Measurements from ENCODE around the gene NOP14. TPM values are rescaled to one million over a fixed set of nuclear protein-coding genes. Genes with fewer than 3 reads are reported as not detected.

NOP14 gene
- polyA plus RNA-seq, 1 donor = 25.6 TPM

DNA sequence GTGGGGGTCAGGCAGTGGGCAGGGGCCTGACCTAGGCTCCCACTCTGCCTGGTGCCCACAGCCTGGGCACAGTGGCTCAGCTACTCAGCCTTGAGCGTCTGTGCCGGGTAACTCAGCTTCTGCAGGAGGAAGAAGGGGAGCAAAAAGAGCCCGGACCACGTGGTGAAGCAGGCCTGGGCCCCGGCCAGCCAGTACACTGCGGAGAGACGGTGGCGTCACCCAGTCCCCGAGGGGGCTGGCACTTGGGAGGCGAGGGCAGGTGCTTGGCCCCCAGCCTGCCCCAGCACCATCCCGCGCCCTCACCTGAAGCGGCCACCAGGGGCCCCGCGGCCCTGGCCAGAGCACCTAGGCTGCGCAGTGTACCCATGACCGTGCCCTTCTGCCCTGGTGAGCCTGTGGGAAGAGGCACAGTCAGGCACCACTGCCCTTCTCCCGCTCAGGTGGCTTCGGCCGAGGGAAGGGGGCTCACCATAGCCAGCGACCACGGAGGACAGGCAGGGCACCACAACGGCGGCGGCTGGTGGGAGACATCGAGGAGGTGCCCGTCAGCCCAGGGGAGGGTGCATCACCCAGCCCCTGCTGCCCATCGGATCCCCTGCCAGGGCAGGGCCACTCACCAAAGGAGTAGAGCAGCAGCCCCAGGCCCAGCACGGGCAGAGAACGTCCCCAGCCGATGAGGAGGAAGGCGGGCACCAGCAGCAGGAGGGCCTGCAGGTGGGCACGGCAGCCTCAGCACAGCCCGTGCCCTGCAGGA is 32.3 kb downstream of the NOP14 start:
- no peaks in the 10 kb centered on the region for H3K27me3 ChIP-seq (ENCODE audit: control insufficient read depth, insufficient read depth, low read length)
- no peak overlapping the region for H3K4me3 ChIP-seq (ENCODE audit: low read length)
- H3K27ac ChIP-seq (ENCODE audit: low read length) = no peak overlapping the region
- peaks cover 4% of the 10 kb centered on the region for H3K9me3 ChIP-seq (ENCODE audit: control insufficient read depth, low read depth, low read length)
- WGBS (ENCODE audit: insufficient coverage, low lambda C conversion rate) = no CpG with 5 or more reads among the region's 34 CpGs
- H3K36me3 ChIP-seq (ENCODE audit: control insufficient read depth, insufficient read depth, low read length) = peaks cover 66% of the 10 kb centered on the region
- DNase-seq = no peak
- peaks cover 19% of the 10 kb centered on the region for H3K4me1 ChIP-seq (ENCODE audit: control insufficient read depth, insufficient read depth, low read length)

- peaks cover 4% of the 10 kb centered on the region for H3K9me3 ChIP-seq (ENCODE audit: control insufficient read depth, low read depth, low read length)
- no peaks in the 10 kb centered on the region for H3K27me3 ChIP-seq (ENCODE audit: control insufficient read depth, insufficient read depth, low read length)
- no peak overlapping the region for H3K4me3 ChIP-seq (ENCODE audit: low read length)
- peaks cover 71% of the 10 kb centered on the region for H3K36me3 ChIP-seq (ENCODE audit: control insufficient read depth, insufficient read depth, low read length)
- WGBS (ENCODE audit: insufficient coverage, low lambda C conversion rate) = 20% methylated on average over 1 of the region's 12 CpGs
- no peak for DNase-seq
- H3K27ac ChIP-seq (ENCODE audit: low read length) = no peak overlapping the region
- peaks cover 22% of the 10 kb centered on the region for H3K4me1 ChIP-seq (ENCODE audit: control insufficient read depth, insufficient read depth, low read length)
Measured at GRCh38 chr4:2930135-2930757, 33.0 kb downstream of the NOP14 start.

GRCh38 chr4:2929469-2929868 is 33.7 kb downstream of the NOP14 start:
- Histone ChIP-seq H3K4me3 (ENCODE audit: low read length) (no peak overlapping the region), H3K36me3 (ENCODE audit: control insufficient read depth, insufficient read depth, low read length) (peaks cover 72% of the 10 kb centered on the region), H3K9me3 (ENCODE audit: control insufficient read depth, low read depth, low read length) (peaks cover 4% of the 10 kb centered on the region), H3K27me3 (ENCODE audit: control insufficient read depth, insufficient read depth, low read length) (no peaks in the 10 kb centered on the region), H3K4me1 (ENCODE audit: control insufficient read depth, insufficient read depth, low read length) (peaks cover 30% of the 10 kb centered on the region), H3K27ac (ENCODE audit: low read length) (no peak overlapping the region)
- 100% methylated on average over 1 of the region's 16 CpGs for WGBS (ENCODE audit: insufficient coverage, low lambda C conversion rate)
- DNase-seq = no peak

DNA sequence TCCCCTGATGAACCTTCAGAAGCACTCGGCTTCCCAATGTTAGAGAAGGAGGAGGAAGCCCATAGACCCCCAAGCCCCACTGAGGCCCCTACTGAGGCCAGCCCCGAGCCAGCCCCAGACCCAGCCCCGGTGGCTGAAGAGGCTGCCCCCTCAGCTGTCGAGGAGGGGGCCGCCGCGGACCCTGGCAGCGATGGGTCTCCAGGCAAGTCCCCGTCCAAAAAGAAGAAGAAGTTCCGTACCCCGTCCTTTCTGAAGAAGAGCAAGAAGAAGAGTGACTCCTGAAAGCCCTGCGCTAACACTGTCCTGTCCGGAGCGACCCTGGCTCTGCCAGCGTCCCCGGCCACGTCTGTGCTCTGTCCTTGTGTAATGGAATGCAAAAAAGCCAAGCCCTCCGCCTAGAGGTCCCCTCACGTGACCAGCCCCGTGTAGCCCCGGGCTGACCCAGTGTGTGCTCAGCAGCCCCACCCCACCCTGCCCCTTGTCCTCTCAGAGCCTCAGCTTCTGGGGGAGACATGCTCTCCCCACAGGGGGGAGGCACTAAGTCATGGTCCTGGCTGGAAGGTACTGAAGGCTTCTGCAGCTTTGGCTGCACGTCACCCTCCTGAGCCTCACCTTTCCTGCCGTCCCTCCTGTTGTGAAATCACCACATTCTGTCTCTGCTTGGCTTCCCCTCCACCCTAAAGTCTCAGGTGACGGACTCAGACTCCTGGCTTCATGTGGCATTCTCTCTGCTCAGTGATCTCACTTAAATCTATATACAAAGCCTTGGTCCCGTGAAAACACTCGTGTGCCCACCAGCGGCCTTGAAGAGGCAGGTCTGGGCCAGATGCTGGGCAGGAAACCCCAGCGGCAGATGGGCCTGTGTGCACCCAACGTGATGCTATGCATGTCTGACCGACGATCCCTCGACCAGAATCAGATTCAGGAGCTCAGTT is 34.7 kb downstream of the NOP14 start:
- H3K4me3 ChIP-seq (ENCODE audit: low read length) = no peak overlapping the region
- no peaks in the 10 kb centered on the region for H3K27me3 ChIP-seq (ENCODE audit: control insufficient read depth, insufficient read depth, low read length)
- peaks cover 4% of the 10 kb centered on the region for H3K9me3 ChIP-seq (ENCODE audit: control insufficient read depth, low read depth, low read length)
- no peak overlapping the region for H3K27ac ChIP-seq (ENCODE audit: low read length)
- H3K36me3 ChIP-seq (ENCODE audit: control insufficient read depth, insufficient read depth, low read length) = peaks cover 81% of the 10 kb centered on the region
- peak; percentile 48 to 51 for DNase-seq
- WGBS (ENCODE audit: insufficient coverage, low lambda C conversion rate) = no CpG with 5 or more reads among the region's 32 CpGs
- peaks cover 38% of the 10 kb centered on the region for H3K4me1 ChIP-seq (ENCODE audit: control insufficient read depth, insufficient read depth, low read length)

GRCh38 chr4:2927696-2928075 is 35.5 kb downstream of the NOP14 start:
- H3K27ac ChIP-seq (ENCODE audit: low read length) = no peak overlapping the region
- no CpG with 5 or more reads among the region's 12 CpGs for WGBS (ENCODE audit: insufficient coverage, low lambda C conversion rate)
- H3K4me3 ChIP-seq (ENCODE audit: low read length) = no peak overlapping the region
- H3K9me3 ChIP-seq (ENCODE audit: control insufficient read depth, low read depth, low read length) = peaks cover 4% of the 10 kb centered on the region
- peaks cover 36% of the 10 kb centered on the region for H3K4me1 ChIP-seq (ENCODE audit: control insufficient read depth, insufficient read depth, low read length)
- no peak for DNase-seq
- H3K27me3 ChIP-seq (ENCODE audit: control insufficient read depth, insufficient read depth, low read length) = no peaks in the 10 kb centered on the region
- peaks cover 89% of the 10 kb centered on the region for H3K36me3 ChIP-seq (ENCODE audit: control insufficient read depth, insufficient read depth, low read length)

- H3K36me3 ChIP-seq (ENCODE audit: control insufficient read depth, insufficient read depth, low read length) = peaks cover 89% of the 10 kb centered on the region
- no peaks in the 10 kb centered on the region for H3K27me3 ChIP-seq (ENCODE audit: control insufficient read depth, insufficient read depth, low read length)
- peaks cover 41% of the 10 kb centered on the region for H3K4me1 ChIP-seq (ENCODE audit: control insufficient read depth, insufficient read depth, low read length)
- no peak overlapping the region for H3K27ac ChIP-seq (ENCODE audit: low read length)
- no peak for DNase-seq
- no peak overlapping the region for H3K4me3 ChIP-seq (ENCODE audit: low read length)
- peaks cover 4% of the 10 kb centered on the region for H3K9me3 ChIP-seq (ENCODE audit: control insufficient read depth, low read depth, low read length)
- no CpG with 5 or more reads among the region's 18 CpGs for WGBS (ENCODE audit: insufficient coverage, low lambda C conversion rate)
Measured at GRCh38 chr4:2927016-2927695, 36.0 kb downstream of the NOP14 start.

DNA sequence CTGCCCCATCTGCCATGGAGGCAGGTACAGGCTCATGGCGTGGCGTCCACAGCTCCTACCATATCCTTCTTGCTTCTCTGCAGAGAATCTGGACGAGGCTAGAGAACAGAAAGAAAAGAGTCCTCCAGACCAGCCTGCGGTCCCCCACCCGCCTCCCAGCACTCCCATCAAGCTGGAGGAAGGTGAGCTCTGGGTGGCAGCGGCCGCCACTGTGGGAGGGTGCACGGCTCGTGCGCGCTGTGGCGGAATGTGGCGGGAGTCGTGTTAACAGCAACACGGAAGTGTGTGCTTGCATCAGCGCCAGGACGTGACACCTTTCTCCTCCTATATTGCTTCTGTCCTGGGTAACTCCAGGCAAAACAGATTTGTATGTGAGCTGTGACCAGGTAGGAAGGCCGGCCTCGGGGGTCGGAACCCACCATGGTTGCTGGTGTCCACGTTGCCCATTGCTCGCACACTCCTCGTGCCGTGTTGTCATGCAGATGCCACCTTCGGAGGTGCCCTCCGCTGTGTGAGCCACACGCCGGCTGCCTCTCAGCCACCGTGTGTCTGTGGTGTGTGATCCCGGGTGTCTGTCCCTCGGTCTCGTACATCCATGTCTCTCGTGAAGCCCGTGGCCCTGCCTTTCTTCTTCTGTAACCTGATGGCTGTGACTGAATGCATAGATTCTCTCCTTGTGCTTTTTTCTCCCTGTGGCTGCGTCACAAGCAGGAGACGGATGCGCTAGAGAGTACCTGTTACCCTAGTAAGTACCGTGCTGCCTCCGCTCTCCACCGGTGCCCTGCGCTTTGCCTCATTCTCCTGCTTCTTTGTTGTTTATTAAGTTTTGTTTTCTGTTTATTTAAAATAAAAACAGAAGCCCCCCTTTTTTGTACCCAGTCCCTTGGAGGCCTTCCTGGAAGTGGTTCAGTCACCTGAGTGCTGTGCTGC is 37.0 kb downstream of the NOP14 start:
- Histone ChIP-seq H3K4me3 (ENCODE audit: low read length) (no peak overlapping the region), H3K36me3 (ENCODE audit: control insufficient read depth, insufficient read depth, low read length) (peaks cover 79% of the 10 kb centered on the region), H3K4me1 (ENCODE audit: control insufficient read depth, insufficient read depth, low read length) (peaks cover 41% of the 10 kb centered on the region), H3K27me3 (ENCODE audit: control insufficient read depth, insufficient read depth, low read length) (no peaks in the 10 kb centered on the region), H3K9me3 (ENCODE audit: control insufficient read depth, low read depth, low read length) (peaks cover 4% of the 10 kb centered on the region), H3K27ac (ENCODE audit: low read length) (no peak overlapping the region)
- WGBS (ENCODE audit: insufficient coverage, low lambda C conversion rate) = 100% methylated on average over 6 of the region's 41 CpGs
- DNase-seq = no peak

DNA sequence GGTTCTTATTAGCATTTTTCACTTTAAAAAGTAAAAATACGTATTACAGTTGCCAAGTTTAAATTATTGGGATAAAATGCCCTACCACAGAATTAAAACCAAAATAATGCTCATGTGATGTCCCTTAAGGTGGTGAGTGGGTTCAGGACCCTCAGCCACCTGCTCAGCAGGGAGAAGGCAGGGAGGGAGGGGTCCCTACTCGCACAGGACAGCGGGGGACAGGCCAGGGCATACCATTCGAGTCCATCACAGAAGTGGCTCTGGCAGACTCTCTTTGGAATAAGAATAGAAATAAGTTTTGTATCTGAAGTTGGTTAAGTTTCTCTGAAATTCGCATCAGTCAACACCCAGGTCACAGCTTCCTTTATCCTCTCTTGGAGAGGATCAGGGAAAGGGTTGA is 37.7 kb downstream of the NOP14 start:
- Histone ChIP-seq H3K27ac (ENCODE audit: low read length) (peak overlapping the region; percentile 74), H3K4me1 (ENCODE audit: control insufficient read depth, insufficient read depth, low read length) (peaks cover 41% of the 10 kb centered on the region), H3K4me3 (ENCODE audit: low read length) (no peak overlapping the region), H3K36me3 (ENCODE audit: control insufficient read depth, insufficient read depth, low read length) (peaks cover 72% of the 10 kb centered on the region), H3K9me3 (ENCODE audit: control insufficient read depth, low read depth, low read length) (peaks cover 4% of the 10 kb centered on the region), H3K27me3 (ENCODE audit: control insufficient read depth, insufficient read depth, low read length) (no peaks in the 10 kb centered on the region)
- DNase-seq = no peak
- WGBS (ENCODE audit: insufficient coverage, low lambda C conversion rate) = 83% methylated on average over 1 of the region's 5 CpGs

- Histone ChIP-seq H3K36me3 (ENCODE audit: control insufficient read depth, insufficient read depth, low read length) (peaks cover 66% of the 10 kb centered on the region), H3K4me3 (ENCODE audit: low read length) (no peak overlapping the region), H3K27ac (ENCODE audit: low read length) (peak overlapping the region; percentile 74), H3K9me3 (ENCODE audit: control insufficient read depth, low read depth, low read length) (peaks cover 4% of the 10 kb centered on the region), H3K4me1 (ENCODE audit: control insufficient read depth, insufficient read depth, low read length) (peaks cover 41% of the 10 kb centered on the region), H3K27me3 (ENCODE audit: control insufficient read depth, insufficient read depth, low read length) (no peaks in the 10 kb centered on the region)
- peak; percentile 83 to 92 for DNase-seq
- WGBS (ENCODE audit: insufficient coverage, low lambda C conversion rate) = no CpG with 5 or more reads among the region's 7 CpGs
Measured at GRCh38 chr4:2924765-2925301, 38.4 kb downstream of the NOP14 start.

Data from large intestine (tissue), 3 donors.